ENCODE results near the gene PABPC3. TPM values are rescaled to one million over a fixed set of nuclear protein-coding genes. Genes with fewer than 3 reads are reported as not detected.

Gene PABPC3
- total RNA-seq, 1 donor from 2014 or later = 0.07 TPM

DNA sequence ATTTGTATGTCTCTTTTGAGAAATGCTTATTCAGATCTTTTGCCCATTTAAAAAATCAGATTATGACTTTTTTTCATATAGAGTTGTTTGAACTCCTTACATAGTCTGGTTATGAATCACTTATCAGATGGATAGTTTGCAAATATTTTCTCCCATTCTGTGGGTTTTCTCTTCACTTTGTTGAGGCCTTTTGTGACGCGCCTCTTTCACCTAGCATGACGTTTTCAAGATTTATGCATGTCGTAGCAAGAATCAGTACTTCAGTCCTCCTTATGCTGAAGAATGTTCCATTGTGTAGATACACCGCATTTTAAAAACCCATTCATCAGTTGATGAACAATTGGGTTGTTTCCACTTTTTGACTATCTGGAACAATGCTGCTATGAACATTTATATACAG, 13.4 kb downstream of the PABPC3 start:
- intact Hi-C loops (cut with micrococcal nuclease) = no loop called here
- no peak for ATAC-seq
- DNase-seq = no peak

GRCh38 chr13:25110956-25111584, 15.1 kb downstream of the PABPC3 start:
- intact Hi-C loops (cut with micrococcal nuclease) = no loop called here
- DNase-seq (no peak), ATAC-seq (no peak)

GRCh38 chr13:25111585-25111956, 15.6 kb downstream of the PABPC3 start:
- intact Hi-C loops (cut with micrococcal nuclease) = no loop called here
- no peak for ATAC-seq

GRCh38 chr13:25112695-25113255, 16.8 kb downstream of the PABPC3 start:
- ATAC-seq (no peak), DNase-seq (no peak)
- intact Hi-C loops (cut with micrococcal nuclease) = no loop called here

More at GRCh38 chr13:25111585-25111956, 15.6 kb downstream of the PABPC3 start:
- DNase-seq = no peak

DNA sequence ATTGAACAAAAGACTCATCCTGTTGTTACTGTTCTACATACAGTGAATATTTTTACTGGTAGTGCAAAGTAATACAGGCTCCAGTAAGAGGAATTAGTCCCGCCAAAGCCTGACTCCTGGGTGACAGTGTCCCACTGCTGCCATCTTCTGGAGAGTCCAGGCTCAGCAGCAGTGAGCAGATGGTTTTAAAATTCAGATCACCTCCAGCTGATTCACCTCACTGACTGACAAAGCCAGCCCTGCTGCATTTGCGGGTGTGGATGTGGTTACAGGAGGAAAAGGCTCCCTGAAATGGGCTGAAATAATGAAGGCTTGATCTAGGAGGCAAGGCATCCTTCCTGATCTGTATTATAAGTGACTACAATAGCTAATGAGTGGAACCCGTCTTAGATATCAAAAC, 18.3 kb downstream of the PABPC3 start:
- DNase-seq = peak; percentile 64
- intact Hi-C loops (cut with micrococcal nuclease) = no loop called here
- ATAC-seq = peak; percentile 76

GRCh38 chr13:25116044-25116443, 20.1 kb downstream of the PABPC3 start:
- intact Hi-C loops (cut with micrococcal nuclease) = no loop called here

DNA sequence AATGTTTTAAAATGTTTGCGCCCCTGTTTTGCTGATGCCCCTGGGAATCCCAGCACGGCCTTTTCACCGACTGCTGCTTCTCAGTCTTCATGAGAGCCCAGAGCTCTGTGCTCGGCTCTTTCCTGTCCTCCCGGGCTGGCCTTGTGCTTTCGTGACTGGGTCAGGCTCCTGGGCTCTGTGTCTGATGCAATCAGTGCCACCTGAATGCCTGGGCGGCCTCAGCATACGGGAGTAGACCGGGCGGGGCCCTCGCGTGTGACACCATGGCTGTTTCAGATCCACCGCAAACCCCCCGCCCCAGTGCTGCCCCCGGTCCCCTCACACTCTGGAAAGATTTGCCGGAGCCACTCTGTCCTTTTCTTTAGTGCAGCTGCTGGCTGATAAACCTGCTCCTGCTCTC, 21.4 kb downstream of the PABPC3 start:
- ATAC-seq = no peak
- intact Hi-C loops (cut with micrococcal nuclease) = no loop called here
- no peak for DNase-seq

More at GRCh38 chr13:25116044-25116443, 20.1 kb downstream of the PABPC3 start:
- DNase-seq (no peak), ATAC-seq (no peak)

GRCh38 chr13:25118378-25118905, 22.5 kb downstream of the PABPC3 start:
- ATAC-seq (no peak), DNase-seq (no peak)
- intact Hi-C loops (cut with micrococcal nuclease) = no loop called here

DNA sequence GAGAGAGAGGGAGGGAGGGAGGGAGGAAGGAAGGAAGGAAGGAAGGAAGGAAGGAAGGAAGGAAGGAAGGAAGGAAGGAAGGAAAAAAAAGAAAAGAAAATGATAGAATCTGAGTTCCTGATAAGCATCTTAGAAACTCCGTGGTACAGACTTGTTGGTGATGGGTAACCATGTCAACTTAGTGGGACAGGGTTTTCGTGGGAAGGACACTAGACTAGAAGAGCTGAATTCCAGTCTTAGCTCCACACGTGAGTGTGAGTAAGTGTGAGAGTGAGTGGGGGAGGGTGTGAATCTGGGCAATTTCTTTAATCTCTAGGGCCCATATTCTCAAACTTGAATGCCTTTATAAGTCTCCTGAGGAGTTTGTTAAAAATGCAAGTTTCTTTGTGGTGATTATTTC, 35.0 kb downstream of the PABPC3 start:
- DNase-seq = no peak
- intact Hi-C loops (cut with micrococcal nuclease) = no loop called here
- no peak for ATAC-seq

GRCh38 chr13:25131881-25132420, 36.0 kb downstream of the PABPC3 start:
- DNase-seq (no peak), ATAC-seq (no peak)
- intact Hi-C loops (cut with micrococcal nuclease) = no loop called here

- DNase-seq (no peak), ATAC-seq (no peak)
- intact Hi-C loops (cut with micrococcal nuclease) = no loop called here
Observed at GRCh38 chr13:25132751-25133390, 36.9 kb downstream of the PABPC3 start.

- intact Hi-C loops (cut with micrococcal nuclease) = no loop called here
- DNase-seq (no peak), ATAC-seq (no peak)
Observed at GRCh38 chr13:25135896-25136295, 40.0 kb downstream of the PABPC3 start.

DNA sequence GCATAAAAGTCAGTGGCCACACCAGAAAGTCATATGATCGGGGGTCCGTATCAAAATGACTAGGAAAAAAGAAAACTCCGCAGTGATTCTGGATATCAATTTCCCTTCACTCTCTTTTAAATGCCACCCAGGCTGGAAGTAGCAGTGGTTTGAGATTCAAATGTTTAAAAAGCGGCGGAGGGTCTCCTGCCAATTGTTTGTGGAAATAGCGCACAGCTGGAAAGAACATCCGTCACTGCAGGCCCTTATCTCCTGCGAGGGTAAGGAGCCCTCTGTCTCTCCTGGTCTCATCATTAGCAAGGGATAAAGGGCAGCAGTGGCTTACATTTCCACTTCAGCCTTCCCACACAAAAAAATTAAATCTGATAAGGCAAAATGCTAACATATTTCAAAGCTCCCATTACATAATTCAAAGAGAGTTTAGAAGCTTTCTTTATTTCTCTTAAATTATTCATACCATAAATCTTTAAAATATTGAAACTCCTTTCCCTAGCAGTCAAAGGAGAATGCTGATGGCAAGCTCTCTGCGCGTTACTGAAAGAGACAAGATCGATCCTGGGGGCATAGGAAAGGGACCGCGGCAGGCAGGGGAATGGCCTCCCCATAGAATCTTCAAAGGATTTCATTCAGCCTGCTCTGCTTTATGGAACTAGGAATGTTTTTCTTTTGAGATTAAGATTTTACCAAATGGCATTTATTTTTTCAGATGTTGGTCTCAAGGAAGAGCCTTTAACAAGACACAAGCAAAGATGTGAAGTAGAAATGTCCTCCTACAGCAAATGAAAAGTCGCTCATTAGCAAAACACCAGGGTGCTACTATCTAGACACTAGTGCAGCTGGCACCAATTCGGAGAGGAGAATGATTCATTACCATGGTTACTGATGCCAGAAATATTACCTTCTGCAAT, 41.2 kb downstream of the PABPC3 start:
- ATAC-seq = no peak
- intact Hi-C loops (cut with micrococcal nuclease) = no loop called here
- DNase-seq = no peak

DNA sequence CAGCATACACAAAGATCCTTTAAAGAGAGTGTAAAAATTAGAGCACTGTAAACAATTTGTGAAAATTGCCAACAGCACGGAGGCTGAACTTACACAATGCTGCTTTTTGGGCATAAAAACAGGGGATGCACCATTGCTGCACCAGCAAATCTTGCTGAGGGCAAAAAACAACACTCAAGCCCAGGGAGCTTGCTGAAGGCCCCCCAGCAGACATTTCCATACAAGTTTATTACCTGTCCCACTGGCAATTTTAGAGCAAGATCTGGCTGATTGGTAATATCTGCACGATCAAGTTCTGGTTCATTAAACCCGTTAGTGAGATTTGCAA, 41.8 kb downstream of the PABPC3 start:
- no peak for ATAC-seq
- intact Hi-C loops (cut with micrococcal nuclease) = no loop called here
- DNase-seq = no peak

DNA sequence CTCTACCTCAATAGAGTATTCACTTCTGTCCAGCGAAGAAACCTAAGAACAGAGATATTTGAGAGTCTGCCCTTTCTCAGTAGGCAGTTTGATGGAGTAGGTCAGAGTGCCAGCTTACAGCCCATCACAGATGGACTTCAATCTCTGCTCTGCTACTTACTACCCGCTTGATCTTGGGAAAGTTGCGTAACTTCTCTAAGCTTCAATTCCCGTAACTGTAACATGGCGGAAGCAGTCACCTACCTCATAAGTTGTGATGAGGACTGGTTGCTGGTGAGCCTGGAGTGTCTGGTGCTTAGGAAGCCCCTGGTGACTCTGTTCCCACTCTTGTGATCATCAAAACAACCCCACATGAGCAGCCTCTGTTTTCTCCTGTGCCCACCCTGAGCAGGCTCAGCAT, 45.1 kb downstream of the PABPC3 start:
- no peak for DNase-seq
- intact Hi-C loops (cut with micrococcal nuclease) = no loop called here
- ATAC-seq = no peak

- ATAC-seq = no peak
- intact Hi-C loops (cut with micrococcal nuclease) = no loop called here
- no peak for DNase-seq
Observed at GRCh38 chr13:25143706-25144105, 47.8 kb downstream of the PABPC3 start.

DNA sequence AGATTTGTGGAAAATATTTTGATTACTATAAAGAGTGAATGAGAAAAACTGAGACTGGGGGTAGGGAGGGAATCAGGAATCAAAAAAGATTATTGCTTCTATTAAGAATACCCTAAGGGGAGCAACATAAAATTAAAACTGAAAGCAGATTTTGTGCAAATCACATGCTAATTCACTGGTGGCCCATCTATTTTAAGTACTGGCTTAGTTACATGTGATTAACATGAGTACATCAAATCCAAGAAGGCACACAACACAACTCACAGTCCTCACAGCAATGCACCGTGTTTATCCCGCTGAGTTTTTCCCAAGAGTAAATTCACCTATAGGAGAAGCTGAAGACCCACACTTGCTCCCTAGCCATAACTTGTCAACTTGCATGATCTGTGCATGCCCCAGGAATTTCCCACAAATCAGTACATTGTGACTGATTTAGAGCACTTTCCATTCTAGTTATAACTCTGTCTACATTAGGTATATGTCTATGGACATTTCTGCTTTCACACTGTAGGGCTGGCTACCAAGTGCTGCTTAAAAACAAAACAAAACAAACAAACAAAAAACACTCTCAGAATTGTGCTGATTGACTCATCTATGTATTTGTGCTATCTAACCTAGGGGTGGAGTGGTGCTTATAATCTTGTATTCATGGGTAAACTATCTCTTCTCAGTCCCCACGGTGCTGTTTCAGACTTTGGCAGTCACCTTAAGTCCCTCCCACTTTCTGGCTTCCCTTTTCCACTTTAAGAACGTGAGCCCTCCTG, 51.9 kb downstream of the PABPC3 start:
- DNase-seq (no peak), ATAC-seq (no peak)
- intact Hi-C loops (cut with micrococcal nuclease) = no loop called here

GRCh38 chr13:25148402-25148771, 52.5 kb downstream of the PABPC3 start:
- ATAC-seq = no peak
- intact Hi-C loops (cut with micrococcal nuclease) = no loop called here
- no peak for DNase-seq

Data from left ventricle myocardium superior (tissue), 1 donor.